ENCODE measurements around the gene NMNAT2.

DNA sequence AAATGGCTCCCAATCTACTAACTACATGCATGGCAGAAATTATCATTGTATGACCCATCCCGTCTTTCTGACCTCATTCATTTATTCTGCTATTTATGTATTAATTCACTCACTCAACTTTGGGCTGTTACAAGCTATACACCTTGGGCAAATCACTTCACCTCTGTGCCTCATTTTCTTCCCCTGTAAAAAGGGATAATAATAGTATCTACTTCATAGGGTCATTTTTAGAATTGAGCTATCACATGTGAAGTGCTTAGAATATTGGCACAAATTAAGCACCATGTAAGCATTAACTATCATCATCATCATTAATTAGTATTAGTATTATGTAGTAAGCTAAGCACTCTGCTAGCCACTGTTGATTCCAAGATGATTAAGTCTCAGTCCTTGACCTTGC is 52.1 kb downstream of the NMNAT2 start:
- no peak for TF ChIP-seq EZH2 (IDR thresholded peaks at IDR 0.05; ENCODE audit: insufficient read depth, poor library complexity, severe bottlenecking)
- TF ChIP-seq EZH2phosphoT487 (IDR thresholded peaks at IDR 0.05; ENCODE audit: insufficient read depth, low read depth) = no peak

Data from GM23248 (cell line).